ENCODE measurements around the gene TTC21A.

DNA sequence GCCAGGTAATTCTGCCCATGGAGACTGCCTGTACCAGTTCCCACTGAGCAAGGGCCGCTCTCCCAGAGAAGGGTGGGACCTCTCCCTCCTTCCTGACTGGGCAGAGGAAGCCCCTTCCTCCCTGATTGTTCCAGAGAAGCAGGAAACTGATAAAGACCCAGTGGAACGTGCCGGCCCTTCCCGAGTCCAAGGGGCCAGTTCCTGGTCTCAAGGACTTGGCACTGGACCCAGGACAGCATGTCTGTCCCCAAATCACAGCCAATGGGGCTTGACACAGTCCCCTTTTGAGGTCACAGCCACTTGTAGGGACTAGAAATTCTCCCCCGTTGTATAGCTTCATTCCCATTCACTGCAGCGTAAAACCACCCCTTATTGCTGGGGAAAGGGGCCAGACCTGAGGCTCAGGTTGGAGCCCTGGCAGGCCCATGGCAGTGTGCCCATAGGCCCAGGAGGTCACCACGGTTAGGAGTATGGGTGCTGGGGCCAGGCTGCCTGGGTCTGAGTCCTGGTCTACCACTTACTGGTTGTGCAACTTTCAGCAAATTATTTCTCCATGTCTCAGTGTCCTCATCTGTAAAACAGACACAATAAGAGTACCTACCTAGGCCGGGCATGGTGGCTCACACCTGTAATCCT lies 27.8 kb downstream of the TTC21A start:
- TF ChIP-seq, protein P1, sequence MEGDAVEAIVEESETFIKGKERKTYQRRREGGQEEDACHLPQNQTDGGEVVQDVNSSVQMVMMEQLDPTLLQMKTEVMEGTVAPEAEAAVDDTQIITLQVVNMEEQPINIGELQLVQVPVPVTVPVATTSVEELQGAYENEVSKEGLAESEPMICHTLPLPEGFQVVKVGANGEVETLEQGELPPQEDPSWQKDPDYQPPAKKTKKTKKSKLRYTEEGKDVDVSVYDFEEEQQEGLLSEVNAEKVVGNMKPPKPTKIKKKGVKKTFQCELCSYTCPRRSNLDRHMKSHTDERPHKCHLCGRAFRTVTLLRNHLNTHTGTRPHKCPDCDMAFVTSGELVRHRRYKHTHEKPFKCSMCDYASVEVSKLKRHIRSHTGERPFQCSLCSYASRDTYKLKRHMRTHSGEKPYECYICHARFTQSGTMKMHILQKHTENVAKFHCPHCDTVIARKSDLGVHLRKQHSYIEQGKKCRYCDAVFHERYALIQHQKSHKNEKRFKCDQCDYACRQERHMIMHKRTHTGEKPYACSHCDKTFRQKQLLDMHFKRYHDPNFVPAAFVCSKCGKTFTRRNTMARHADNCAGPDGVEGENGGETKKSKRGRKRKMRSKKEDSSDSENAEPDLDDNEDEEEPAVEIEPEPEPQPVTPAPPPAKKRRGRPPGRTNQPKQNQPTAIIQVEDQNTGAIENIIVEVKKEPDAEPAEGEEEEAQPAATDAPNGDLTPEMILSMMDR (IDR thresholded peaks at IDR 0.05), result no peak
- no peak for TF ChIP-seq POLR2A (IDR thresholded peaks at IDR 0.05)

All from adrenal gland (tissue), 5 donors.